Measurements from ENCODE around the gene CARHSP1. TPM values are rescaled to one million over a fixed set of nuclear protein-coding genes. Genes with fewer than 3 reads are reported as not detected.

CARHSP1 gene
- total RNA-seq, 4 donors from 2014 or later = 47.3 to 75.6 (median 63.8) TPM

GRCh38 chr16:8816967-8817655, 51.7 kb downstream of the CARHSP1 start:
- TF ChIP-seq, protein P1, sequence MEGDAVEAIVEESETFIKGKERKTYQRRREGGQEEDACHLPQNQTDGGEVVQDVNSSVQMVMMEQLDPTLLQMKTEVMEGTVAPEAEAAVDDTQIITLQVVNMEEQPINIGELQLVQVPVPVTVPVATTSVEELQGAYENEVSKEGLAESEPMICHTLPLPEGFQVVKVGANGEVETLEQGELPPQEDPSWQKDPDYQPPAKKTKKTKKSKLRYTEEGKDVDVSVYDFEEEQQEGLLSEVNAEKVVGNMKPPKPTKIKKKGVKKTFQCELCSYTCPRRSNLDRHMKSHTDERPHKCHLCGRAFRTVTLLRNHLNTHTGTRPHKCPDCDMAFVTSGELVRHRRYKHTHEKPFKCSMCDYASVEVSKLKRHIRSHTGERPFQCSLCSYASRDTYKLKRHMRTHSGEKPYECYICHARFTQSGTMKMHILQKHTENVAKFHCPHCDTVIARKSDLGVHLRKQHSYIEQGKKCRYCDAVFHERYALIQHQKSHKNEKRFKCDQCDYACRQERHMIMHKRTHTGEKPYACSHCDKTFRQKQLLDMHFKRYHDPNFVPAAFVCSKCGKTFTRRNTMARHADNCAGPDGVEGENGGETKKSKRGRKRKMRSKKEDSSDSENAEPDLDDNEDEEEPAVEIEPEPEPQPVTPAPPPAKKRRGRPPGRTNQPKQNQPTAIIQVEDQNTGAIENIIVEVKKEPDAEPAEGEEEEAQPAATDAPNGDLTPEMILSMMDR (IDR thresholded peaks at IDR 0.05; ENCODE audit: low read depth) = no peak

- TF ChIP-seq, protein P1 (IDR thresholded peaks at IDR 0.05; ENCODE audit: low read depth) = no peak
Observed at GRCh38 chr16:8814095-8814806, 54.6 kb downstream of the CARHSP1 start.

DNA sequence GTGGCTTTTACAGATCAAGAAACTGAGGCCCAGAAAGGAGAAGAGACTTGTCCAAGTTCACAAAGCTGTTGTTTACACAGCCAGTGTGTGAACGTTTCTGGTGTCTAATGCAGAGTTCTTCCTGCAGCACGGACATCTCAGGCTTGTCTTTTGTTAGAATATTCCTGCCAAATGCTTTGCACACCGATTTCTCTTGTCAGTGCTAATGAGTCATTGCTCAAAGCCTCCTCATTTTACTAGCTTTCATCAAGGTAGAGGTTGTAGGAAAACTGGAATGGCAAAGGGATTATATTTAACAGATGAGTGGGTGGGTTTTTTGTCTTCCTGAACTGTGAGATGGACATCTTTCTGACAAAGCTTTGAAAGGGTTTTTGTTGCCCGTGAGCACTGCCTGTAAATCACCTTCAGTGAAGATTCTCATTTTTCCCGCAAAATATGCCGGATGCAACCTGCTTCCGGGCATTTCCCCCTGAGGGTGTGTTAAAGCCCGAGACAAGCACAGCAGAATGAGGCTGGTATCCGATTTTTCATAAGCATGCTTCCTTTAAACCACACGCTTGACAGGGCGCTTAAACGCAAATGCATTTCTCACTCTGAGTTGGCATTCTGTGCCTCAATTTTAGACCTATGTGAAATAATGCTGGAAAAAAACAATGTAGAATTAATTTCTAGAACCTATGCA, 56.5 kb downstream of the CARHSP1 start:
- TF ChIP-seq, protein P1 (IDR thresholded peaks at IDR 0.05; ENCODE audit: low read depth) = no peak

DNA sequence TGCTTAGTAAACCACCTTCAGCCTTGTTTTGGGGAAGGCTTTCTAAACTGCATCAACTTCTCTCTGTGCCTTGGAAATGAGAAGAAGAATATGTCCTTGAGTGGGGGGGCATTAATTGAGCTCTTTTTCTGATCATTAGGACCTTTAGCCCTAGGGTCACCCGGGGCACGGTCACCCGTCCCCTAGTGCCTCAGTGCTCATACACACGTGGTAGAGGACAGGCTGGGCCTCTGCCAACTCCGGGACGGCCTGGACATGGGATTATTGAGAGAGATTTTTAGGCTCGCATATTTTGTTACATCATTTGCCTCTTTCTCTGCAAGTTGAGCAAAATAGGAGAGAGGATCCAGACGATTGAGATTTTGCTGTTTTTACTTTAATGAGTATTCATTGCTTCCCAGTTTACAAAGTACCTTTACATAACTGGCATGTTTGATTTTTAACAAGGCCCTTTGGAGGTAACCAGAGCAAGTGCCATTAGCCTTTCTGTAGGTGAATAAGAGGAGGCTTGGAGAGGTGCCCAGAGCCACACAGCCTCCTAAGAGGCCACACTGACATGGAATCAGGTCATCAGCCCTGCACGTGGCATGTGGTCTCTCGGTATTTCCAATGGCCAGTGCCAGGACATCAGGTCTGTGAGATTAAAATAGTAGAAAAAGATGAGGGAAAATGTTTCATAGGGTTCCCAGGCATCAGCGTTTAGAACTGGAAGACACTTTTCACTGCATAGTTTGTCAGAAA, 60.0 kb downstream of the CARHSP1 start:
- TF ChIP-seq, protein P1 (IDR thresholded peaks at IDR 0.05; ENCODE audit: low read depth) = no peak

DNA sequence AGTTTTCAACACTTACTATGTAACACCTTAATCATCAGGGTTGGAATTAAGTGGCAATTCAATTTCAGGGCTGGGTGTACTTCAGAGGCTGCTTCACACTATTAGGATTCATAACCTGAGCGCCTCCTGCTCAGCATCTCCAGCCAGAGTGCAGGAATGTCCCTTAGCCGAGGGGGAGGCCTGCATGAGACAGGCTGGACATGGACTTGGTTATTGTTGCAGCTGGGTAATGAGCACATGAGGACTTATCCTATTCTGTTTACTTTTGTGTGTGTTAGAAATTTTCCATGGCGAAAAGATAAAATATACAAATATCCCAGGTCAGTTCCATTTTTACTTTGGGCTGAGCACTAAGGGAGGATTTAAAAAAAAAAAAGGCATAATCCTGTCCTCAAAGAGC, 60.8 kb downstream of the CARHSP1 start:
- TF ChIP-seq, protein P1 (IDR thresholded peaks at IDR 0.05; ENCODE audit: low read depth) = no peak

- TF ChIP-seq, protein P1 (IDR thresholded peaks at IDR 0.05; ENCODE audit: low read depth) = no peak
Observed at GRCh38 chr16:8807189-8807588, 61.6 kb downstream of the CARHSP1 start.
